ENCODE measurements around the gene ANKRD37. TPM values are rescaled to one million over a fixed set of nuclear protein-coding genes. Genes with fewer than 3 reads are reported as not detected.

Gene ANKRD37
- total and polyA plus RNA-seq, 9 of the 15 experiments (the other 6 are each of a cell fraction or from before 2014, with no cell fraction given), result 1.3 to 53.7 (median 3.6) TPM

- BruUV-seq (replicated peaks), result no TSS peak
- Histone ChIP-seq H3K4me1 (replicated peaks in 1 of 2; ENCODE audit: control insufficient read depth in 2 of 2, insufficient read depth in 2 of 2, low read length in 2 of 2) (no peaks in the 10 kb centered on the region; a peak in 1 of 5 replicates), H3K4me3 (no peak overlapping the region), H3K27ac (ENCODE audit: extremely low read depth, low read depth, low read length) (no peak overlapping the region), H3K27me3 (ENCODE audit: control insufficient read depth in 2 of 2, insufficient read depth in 2 of 2, low read length in 2 of 2) (no peaks in the 10 kb centered on the region), H4K20me1 (replicated peaks; ENCODE audit: control insufficient read depth, insufficient read depth, low read length) (no peaks in the 10 kb centered on the region), H3K9me3 (replicated peaks; ENCODE audit: control insufficient read depth, insufficient read depth, low read depth, low read length) (no peaks in the 10 kb centered on the region), H3K36me3 (ENCODE audit: control insufficient read depth, insufficient read depth, low read length) (peaks cover 8% of the 10 kb centered on the region; the same call in 2 of the 3 replicates), H3K4me2 (ENCODE audit: insufficient read depth, low read length) (no peak overlapping the region), H2AFZ (ENCODE audit: low read depth, low read length) (no peak overlapping the region), H3K9ac (ENCODE audit: insufficient read depth in 1 of 2, low read depth in 2 of 2, low read length in 2 of 2) (no peak overlapping the region), H3K9me1 (ENCODE audit: control insufficient read depth, insufficient read depth, low read length) (no peaks in the 10 kb centered on the region), H3K79me2 (ENCODE audit: control insufficient read depth, insufficient read depth, low read length) (no peaks in the 10 kb centered on the region)
- intact Hi-C loops (cut with micrococcal nuclease) (no loop called here), in situ Hi-C loops (cut with MboI) (no loop called here)
- CTCF ChIA-PET (ENCODE audit: low intra/inter-chr PET ratio), result no interaction called here
- FAIRE-seq (no peak), DNase-seq (ENCODE audit: extremely low read depth in 1 of 4, low spot score in 3 of 4) (no peak), ATAC-seq (no peak)
- TF ChIP-seq TGIF2 (CRISPR knock-in tag; IDR thresholded peaks at IDR 0.05) (no peak), ZNF609 (CRISPR knock-in tag; IDR thresholded peaks at IDR 0.05; ENCODE audit: borderline replicate concordance) (no peak), SMARCE1 (IDR thresholded peaks at IDR 0.05) (no peak), ZFP30 (CRISPR knock-in tag; IDR thresholded peaks at IDR 0.05; ENCODE audit: borderline replicate concordance) (no peak), CBX1 (IDR thresholded peaks at IDR 0.05; ENCODE audit: low read depth) (no peak), KHSRP (IDR thresholded peaks at IDR 0.05) (no peak)
- WGBS (ENCODE audit: insufficient coverage, low coverage, missing lambda C conversion rate), result 85% methylated on average over 6 of the region's 13 CpGs
- POLR2A ChIA-PET, result no interaction called here
Measured at GRCh38 chr4:185351691-185352090, 45.0 kb upstream of the ANKRD37 start.

Measured in K562 (cell line).